ENCODE measurements around the gene FOXA1.

- TF ChIP-seq POLR2A (IDR thresholded peaks at IDR 0.05) = no peak
- TF ChIP-seq POLR2AphosphoS5 (IDR thresholded peaks at IDR 0.05) = no peak
- TF ChIP-seq CTCF (IDR thresholded peaks at IDR 0.05) = no peak
Observed at GRCh38 chr14:37550511-37550910, 44.5 kb downstream of the FOXA1 start.

All from gastroesophageal sphincter (tissue), 3 donors.